Measurements from ENCODE around the gene TMEM248. TPM values are rescaled to one million over a fixed set of nuclear protein-coding genes. Genes with fewer than 3 reads are reported as not detected.

The TMEM248 gene
- total and polyA plus RNA-seq, 2 of the 8 experiments (the other 6 are each of a cell fraction or from before 2014, with no cell fraction given) = 63.6 to 126 TPM

- Histone ChIP-seq H3K18ac (ENCODE audit: extremely low read depth, low read length) (no peak overlapping the region), H2BK120ac (replicated peaks; ENCODE audit: low read depth, low read length) (no peak overlapping the region), H2AK5ac (ENCODE audit: low read depth, low read length) (no peak overlapping the region), H4K20me1 (replicated peaks in 1 of 2; ENCODE audit: control insufficient read depth in 1 of 2, insufficient read depth in 2 of 2, low read length in 2 of 2) (peaks cover 4 to 14% of the 10 kb centered on the region in 2 experiments), H3K23me2 (ENCODE audit: low read depth, low read length) (no peaks in the 10 kb centered on the region), H3K27me3 (replicated peaks in 1 of 4; ENCODE audit: control insufficient read depth in 3 of 4, extremely low read depth in 1 of 4, insufficient read depth in 3 of 4, low read length in 3 of 4) (no peaks in the 10 kb centered on the region), H2AFZ (ENCODE audit: low read length) (no peak overlapping the region), H3K14ac (ENCODE audit: insufficient read length) (no peak overlapping the region), H4K91ac (replicated peaks; ENCODE audit: insufficient read length, low read length) (no peak overlapping the region), H3K4ac (replicated peaks; ENCODE audit: insufficient read length, low read depth, low read length) (no peak overlapping the region), H3K36me3 (ENCODE audit: control insufficient read depth in 2 of 4, insufficient read depth in 4 of 4, low read length in 3 of 4) (peaks cover 0 to 6% (median 0%) of the 10 kb centered on the region in 4 experiments; a peak in 2 of 8 replicates), H3K4me3 (ENCODE audit: extremely low read depth in 1 of 4, insufficient read depth in 2 of 4, low read depth in 3 of 4, low read length in 4 of 4) (no peak overlapping the region), H3K56ac (replicated peaks; ENCODE audit: insufficient read length, low read depth, low read length) (no peak overlapping the region), H4K8ac (ENCODE audit: extremely low read depth, insufficient read depth, low read length) (no peak overlapping the region), H3K9ac (replicated peaks in 1 of 4; ENCODE audit: extremely low read depth in 1 of 4, low read depth in 3 of 4, low read length in 3 of 4) (no peak overlapping the region), H2BK15ac (ENCODE audit: low read length) (no peak overlapping the region), H2BK5ac (ENCODE audit: low read depth, low read length) (no peak overlapping the region), H4K5ac (ENCODE audit: insufficient read length, low read depth, low read length) (no peak overlapping the region), H3K79me1 (ENCODE audit: low read depth, low read length) (peaks cover 13% of the 10 kb centered on the region), H3K4me1 (replicated peaks in 1 of 4; ENCODE audit: control insufficient read depth in 3 of 4, insufficient read depth in 4 of 4, low read length in 3 of 4) (peaks cover 3 to 8% (median 4%) of the 10 kb centered on the region in 4 experiments; a peak in 6 of 7 replicates), H3K9me3 (ENCODE audit: insufficient read depth in 2 of 2, low read depth in 1 of 2, low read length in 1 of 2) (no peaks in the 10 kb centered on the region), H2BK12ac (ENCODE audit: low read depth, low read length) (no peak overlapping the region), H3K4me2 (ENCODE audit: insufficient read depth in 1 of 2, low read depth in 2 of 2, low read length in 2 of 2) (no peak overlapping the region), H3K23ac (ENCODE audit: insufficient read length) (no peak overlapping the region), H2BK20ac (ENCODE audit: low read length) (no peak overlapping the region), H3K27ac (ENCODE audit: low read depth, low read length) (no peak overlapping the region), H3K79me2 (ENCODE audit: control insufficient read depth in 1 of 2, insufficient read depth in 2 of 2, low read length in 2 of 2) (peaks cover 3 to 88% of the 10 kb centered on the region in 2 experiments)
- TF ChIP-seq KDM1A (IDR thresholded peaks at IDR 0.05; ENCODE audit: borderline replicate concordance, low read length) (peak; percentile 71; the same call in 1 of the 2 replicates), SUZ12 (IDR thresholded peaks at IDR 0.05; ENCODE audit: low read length) (no peak)
- FAIRE-seq = no peak
- WGBS, 2 experiments (ENCODE audit: extremely low coverage in 1 of 2, insufficient coverage in 1 of 2, insufficient read length in 1 of 2, insufficient replicate concordance in 2 of 2, low coverage in 1 of 2, low lambda C conversion rate in 2 of 2, missing lambda C conversion rate in 1 of 2) = 90% methylated on average over 7 of the region's 7 CpGs; no CpG with 5 or more reads in 1 of the 2 experiments
- no peak for DNase-seq (ENCODE audit: low read depth in 1 of 2, low spot score in 2 of 2)
- ChIA-PET CTCF (ENCODE audit: partially characterized antibody) (interaction anchor here (0.7 to 1.5 kb wide), 2 partner anchors 64 to 91 kb away, joined by 3 to 4 read pairs; no protein-coding TSS in a partner anchor), POLR2A (ENCODE audit: partially characterized antibody) (interaction anchor here (1.1 kb wide), 1 partner anchor 83 kb away, joined by 3 read pairs; no protein-coding TSS in a partner anchor)
Observed at GRCh38 chr7:66927348-66927948, 6.4 kb downstream of the TMEM248 start.

All from H1 (cell line).